Memory B cell (primary cell): Measurements from ENCODE around the gene TULP4.
"Not testable (repeated sequence)": the region's sequence is repeated elsewhere in the genome, so short reads cannot be mapped to it uniquely, and the experiment has no call there.

Source experiments
- ATAC-seq: fragments of 150-1000 bp; cut with Tn5 transposase; 2 replicates; pipeline ENCODE4 v1.10.0; 2021; ENCODE audit warnings: low read depth, mild to moderate bottlenecking, moderate library complexity
- DNase-seq, 2 donors: peaks; one replicate each; pipeline ENCODE4 v3.0.0; 2022; ENCODE audit warnings: low spot score in 2 of 2
- H3K27ac Mint-ChIP-seq: one replicate; pipeline ENCODE4 v1.8.0; 2022; ENCODE audit warnings: mild to moderate bottlenecking, moderate library complexity, mixed read lengths
- H3K27me3 Mint-ChIP-seq: one replicate; pipeline ENCODE4 v1.8.0; 2022; ENCODE audit warnings: mixed read lengths
- H3K36me3 Mint-ChIP-seq: one replicate; pipeline ENCODE4 v1.8.0; 2022; ENCODE audit warnings: mild to moderate bottlenecking, mixed read lengths
- H3K4me1 Mint-ChIP-seq: one replicate; pipeline ENCODE4 v1.8.0; 2022; ENCODE audit warnings: mixed read lengths
- H3K4me3 Mint-ChIP-seq: one replicate; pipeline ENCODE4 v1.8.0; 2022; ENCODE audit warnings: mild to moderate bottlenecking, moderate library complexity, mixed read lengths
- H3K9me3 Mint-ChIP-seq: one replicate; pipeline ENCODE4 v1.8.0; 2022; ENCODE audit warnings: mixed read lengths

The TULP4 gene

GRCh38 chr6:158348737-158349504 is 36.7 kb downstream of the TULP4 start:
- ATAC-seq, H3K9me3 Mint-ChIP-seq, H3K27ac Mint-ChIP-seq, H3K4me3 Mint-ChIP-seq, DNase-seq, H3K27me3 Mint-ChIP-seq, H3K4me1 Mint-ChIP-seq: not testable (repeated sequence)
- peaks cover 21% of the 10 kb centered on the region for H3K36me3 Mint-ChIP-seq

DNA sequence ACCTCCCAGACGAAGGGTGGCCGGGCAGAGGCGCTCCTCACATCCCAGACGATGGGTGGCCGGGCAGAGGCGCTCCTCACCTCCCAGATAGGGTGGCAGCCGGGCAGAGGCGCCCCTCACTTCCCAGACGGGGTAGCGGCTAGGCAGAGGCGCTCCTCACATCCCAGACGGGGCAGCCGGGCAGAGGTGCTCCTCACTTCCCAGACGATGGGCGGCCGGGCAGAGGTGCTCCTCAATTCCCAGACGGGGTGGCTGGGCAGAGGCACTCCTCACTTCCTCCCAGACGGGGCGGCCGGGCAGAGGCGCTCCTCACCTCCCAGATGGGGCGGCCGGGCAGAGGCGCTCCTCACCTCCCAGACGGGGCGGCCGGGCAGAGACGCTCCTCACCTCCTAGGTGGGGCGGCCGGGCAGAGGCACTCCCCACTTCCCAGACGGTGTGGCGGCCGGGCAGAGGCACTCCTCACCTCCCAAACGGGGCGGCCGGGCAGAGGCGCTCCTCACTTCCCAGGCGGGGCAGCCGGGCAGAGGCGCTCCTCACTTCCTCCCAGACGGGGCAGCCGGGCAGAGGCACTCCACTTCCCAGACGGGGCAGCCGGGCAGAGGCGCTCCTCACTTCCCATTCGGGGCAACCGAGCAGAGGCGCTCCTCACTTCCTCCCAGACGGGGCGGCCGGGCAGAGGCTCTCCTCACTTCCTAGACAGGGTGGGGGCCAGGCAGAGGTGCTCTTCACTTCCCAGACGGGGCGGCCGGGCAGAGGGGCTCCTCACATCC is 37.4 kb downstream of the TULP4 start:
- H3K4me3 Mint-ChIP-seq, H3K27ac Mint-ChIP-seq, DNase-seq, ATAC-seq, H3K27me3 Mint-ChIP-seq, H3K9me3 Mint-ChIP-seq, H3K4me1 Mint-ChIP-seq: not testable (repeated sequence)
- H3K36me3 Mint-ChIP-seq = peaks cover 18% of the 10 kb centered on the region

DNA sequence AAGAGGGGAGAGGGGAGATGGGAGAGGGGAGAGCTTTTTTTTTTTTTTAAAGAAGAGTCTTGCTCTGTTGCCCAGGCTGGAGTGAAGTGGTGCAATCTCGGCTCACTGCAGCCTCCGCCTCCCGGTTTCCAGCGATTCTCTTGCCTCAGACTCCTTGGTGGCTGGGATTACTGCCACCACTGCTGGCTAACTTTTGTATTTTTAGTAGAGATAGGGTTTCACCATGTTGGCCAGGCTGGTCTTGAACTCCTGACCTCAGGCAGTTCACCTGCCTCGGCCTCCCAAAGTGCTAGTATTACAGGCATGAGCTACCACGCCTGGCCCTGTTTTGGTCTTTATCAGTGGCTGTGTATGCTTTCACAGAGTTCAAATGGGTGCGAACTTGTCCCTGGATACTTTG is 38.5 kb downstream of the TULP4 start:
- ATAC-seq, H3K27ac Mint-ChIP-seq, H3K4me3 Mint-ChIP-seq, H3K9me3 Mint-ChIP-seq, H3K27me3 Mint-ChIP-seq, DNase-seq: not testable (repeated sequence)
- Mint-ChIP-seq H3K36me3 (peaks cover 15% of the 10 kb centered on the region), H3K4me1 (peaks cover 12% of the 10 kb centered on the region)

DNA sequence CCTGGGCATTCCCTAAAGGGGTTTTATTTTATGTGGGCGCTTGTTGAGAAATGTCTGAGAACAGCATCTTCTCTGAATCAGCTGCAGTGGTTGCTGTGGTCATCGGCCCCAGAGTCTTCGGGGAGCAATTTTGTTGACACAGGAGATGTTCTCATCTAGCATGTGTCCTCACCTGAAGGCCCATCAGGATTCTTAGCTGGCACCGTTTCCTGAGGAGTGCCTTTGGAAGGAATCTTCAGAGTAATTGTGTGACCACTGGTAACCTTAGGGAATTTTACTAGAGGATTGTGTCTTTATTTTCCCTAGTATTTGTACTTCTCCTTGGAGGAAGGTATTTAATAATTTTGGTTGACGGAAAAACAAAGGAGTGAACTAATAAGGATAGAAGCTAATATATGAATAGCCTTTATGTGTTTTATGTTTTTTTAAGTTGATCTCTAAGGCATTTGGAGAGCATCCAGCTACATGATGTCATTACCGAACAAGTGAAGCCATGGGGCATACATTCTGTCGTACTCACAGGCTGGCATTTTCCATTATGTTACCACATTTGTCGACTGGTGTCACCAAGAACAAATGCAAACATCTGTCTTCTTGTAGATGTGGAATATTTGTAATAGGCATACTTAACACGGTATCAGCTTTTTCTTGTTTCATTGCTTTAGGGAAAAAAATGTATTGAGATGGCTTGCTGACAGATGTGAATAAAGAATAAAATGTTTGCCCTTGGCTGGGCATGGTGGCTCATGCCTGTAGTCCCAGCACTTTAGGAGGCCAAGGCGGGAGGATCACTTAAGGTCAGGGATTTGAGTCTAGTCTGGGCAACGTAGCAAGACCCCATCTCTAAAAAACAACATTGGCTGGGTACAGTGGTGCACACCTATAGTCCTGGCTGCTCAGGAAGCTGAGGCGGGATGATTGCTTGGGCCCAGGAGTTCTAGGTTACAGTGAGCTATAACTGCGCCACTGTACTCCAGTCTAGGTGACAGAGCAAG is 41.9 kb downstream of the TULP4 start:
- H3K27ac Mint-ChIP-seq = no peak overlapping the region
- peaks cover 6% of the 10 kb centered on the region for H3K36me3 Mint-ChIP-seq
- no peak for ATAC-seq

GRCh38 chr6:158356586-158357546 is 44.6 kb downstream of the TULP4 start:
- Mint-ChIP-seq H3K4me3 (no peak overlapping the region), H3K27ac (peak overlapping the region; percentile 87), H3K4me1 (peaks cover 37% of the 10 kb centered on the region)

More for the DNA sequence above, 41.9 kb downstream of the TULP4 start:
- Mint-ChIP-seq H3K4me1 (peaks cover 29% of the 10 kb centered on the region), H3K27me3 (no peaks in the 10 kb centered on the region), H3K4me3 (no peak overlapping the region), H3K9me3 (no peaks in the 10 kb centered on the region)
- no peak for DNase-seq

DNA sequence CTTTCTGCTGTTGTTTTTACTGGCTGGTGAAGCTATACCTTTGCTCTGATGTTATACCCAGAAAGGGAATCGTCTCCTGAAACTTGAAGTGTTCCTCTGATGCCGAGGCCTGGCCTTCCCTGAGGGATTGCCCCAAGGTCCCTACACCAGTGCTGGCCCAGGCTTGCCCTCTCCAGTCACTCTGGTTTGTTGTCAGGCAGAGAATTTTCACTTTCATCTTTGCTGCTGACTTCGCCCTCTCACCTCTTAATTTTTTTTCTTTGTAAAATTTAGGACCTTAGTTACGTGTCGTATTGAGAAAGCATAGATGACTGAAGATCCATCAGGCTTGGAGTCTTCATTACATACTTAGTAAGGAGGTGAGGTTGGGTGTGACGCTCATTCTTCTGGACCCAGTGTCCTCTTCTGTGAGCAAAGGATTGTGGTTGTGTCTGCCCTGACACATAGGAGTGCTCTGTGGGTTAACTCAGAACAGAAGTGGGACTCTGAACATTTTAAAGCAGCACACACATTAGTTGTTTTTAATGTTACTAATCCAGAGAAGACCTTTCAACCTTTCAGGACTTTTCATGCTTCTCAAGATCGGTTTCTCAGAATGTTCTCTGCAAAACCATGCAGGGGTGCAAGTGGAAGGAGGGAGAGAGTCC is 45.4 kb downstream of the TULP4 start:
- peaks cover 39% of the 10 kb centered on the region for H3K4me1 Mint-ChIP-seq
- peaks cover 6% of the 10 kb centered on the region for H3K36me3 Mint-ChIP-seq
- no peaks in the 10 kb centered on the region for H3K9me3 Mint-ChIP-seq
- H3K4me3 Mint-ChIP-seq = no peak overlapping the region
- ATAC-seq (no peak), DNase-seq (no peak)
- no peaks in the 10 kb centered on the region for H3K27me3 Mint-ChIP-seq
- peak overlapping the region; percentile 87 for H3K27ac Mint-ChIP-seq

More at GRCh38 chr6:158356586-158357546, 44.6 kb downstream of the TULP4 start:
- Mint-ChIP-seq H3K9me3 (no peaks in the 10 kb centered on the region), H3K27me3 (no peaks in the 10 kb centered on the region), H3K36me3 (peaks cover 6% of the 10 kb centered on the region)
- no peak for ATAC-seq
- DNase-seq = no peak

- ATAC-seq (no peak), DNase-seq (no peak)
- Mint-ChIP-seq H3K4me3 (no peak overlapping the region), H3K27ac (no peak overlapping the region), H3K4me1 (peaks cover 39% of the 10 kb centered on the region), H3K27me3 (no peaks in the 10 kb centered on the region), H3K36me3 (peaks cover 6% of the 10 kb centered on the region), H3K9me3 (no peaks in the 10 kb centered on the region)
Observed at GRCh38 chr6:158358450-158359077, 46.3 kb downstream of the TULP4 start.

DNA sequence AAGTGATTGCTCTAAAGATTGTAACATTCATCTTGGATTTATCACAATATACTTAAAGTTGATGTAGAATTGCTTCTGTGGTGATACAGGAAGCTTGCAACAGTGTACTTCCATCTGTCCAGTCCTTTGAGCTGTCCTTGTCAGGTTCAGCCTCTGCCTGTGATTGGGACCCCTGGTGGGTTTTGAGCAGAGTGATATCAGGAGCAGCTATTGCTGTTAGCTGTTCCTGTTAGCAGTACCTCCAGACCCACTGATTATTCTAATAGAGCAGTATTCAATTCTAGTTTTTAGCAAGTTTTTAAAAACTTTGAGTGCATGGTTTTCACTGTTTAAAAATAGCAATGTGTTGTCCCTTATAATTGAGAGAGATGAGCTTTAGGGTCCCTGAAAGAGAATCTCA is 48.8 kb downstream of the TULP4 start:
- no peaks in the 10 kb centered on the region for H3K27me3 Mint-ChIP-seq
- no peak for DNase-seq
- no peaks in the 10 kb centered on the region for H3K9me3 Mint-ChIP-seq
- peak overlapping the region; percentile 18 for H3K27ac Mint-ChIP-seq
- ATAC-seq = no peak
- peaks cover 7% of the 10 kb centered on the region for H3K36me3 Mint-ChIP-seq
- H3K4me3 Mint-ChIP-seq = no peak overlapping the region
- peaks cover 30% of the 10 kb centered on the region for H3K4me1 Mint-ChIP-seq

GRCh38 chr6:158361961-158362669 is 49.9 kb downstream of the TULP4 start:
- Mint-ChIP-seq H3K4me1 (peaks cover 28% of the 10 kb centered on the region), H3K4me3 (no peak overlapping the region), H3K27ac (no peak overlapping the region), H3K9me3 (no peaks in the 10 kb centered on the region), H3K36me3 (peaks cover 7% of the 10 kb centered on the region), H3K27me3 (no peaks in the 10 kb centered on the region)
- ATAC-seq (no peak), DNase-seq (no peak)

DNA sequence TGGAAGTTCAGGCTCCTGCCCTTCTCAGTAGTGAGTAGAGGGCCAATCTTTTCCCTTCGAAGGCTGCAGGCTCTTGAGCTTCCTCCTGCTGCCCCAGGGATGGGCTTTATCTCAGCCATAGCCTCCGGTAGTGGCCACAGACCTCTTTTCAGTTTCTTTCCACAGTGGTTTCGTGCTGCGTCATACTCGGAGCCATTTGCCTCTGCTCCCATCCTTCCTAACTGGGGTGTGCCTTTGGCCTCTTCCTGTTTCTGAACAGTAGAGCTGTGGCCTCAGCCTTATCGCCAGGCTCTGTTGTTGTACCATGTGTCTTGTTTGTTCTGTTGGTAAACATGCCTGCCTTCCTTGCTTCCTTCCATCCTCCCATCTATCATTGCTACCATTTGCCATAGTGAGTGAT is 54.1 kb downstream of the TULP4 start:
- no peaks in the 10 kb centered on the region for H3K27me3 Mint-ChIP-seq

GRCh38 chr6:158367816-158368215 is 55.6 kb downstream of the TULP4 start:
- Mint-ChIP-seq H3K27ac (no peak overlapping the region), H3K27me3 (no peaks in the 10 kb centered on the region), H3K9me3 (no peaks in the 10 kb centered on the region), H3K4me3 (no peak overlapping the region), H3K4me1 (peaks cover 10% of the 10 kb centered on the region), H3K36me3 (peaks cover 10% of the 10 kb centered on the region)
- ATAC-seq (no peak), DNase-seq (no peak)

More for the DNA sequence above, 54.1 kb downstream of the TULP4 start:
- no peaks in the 10 kb centered on the region for H3K9me3 Mint-ChIP-seq
- H3K4me3 Mint-ChIP-seq = no peak overlapping the region
- no peak overlapping the region for H3K27ac Mint-ChIP-seq
- ATAC-seq (no peak), DNase-seq (no peak)
- peaks cover 5% of the 10 kb centered on the region for H3K36me3 Mint-ChIP-seq
- peaks cover 13% of the 10 kb centered on the region for H3K4me1 Mint-ChIP-seq

GRCh38 chr6:158369241-158369640 is 57.0 kb downstream of the TULP4 start:
- Mint-ChIP-seq H3K36me3 (peaks cover 13% of the 10 kb centered on the region), H3K27ac (no peak overlapping the region), H3K4me3 (no peak overlapping the region), H3K4me1 (peaks cover 12% of the 10 kb centered on the region), H3K27me3 (no peaks in the 10 kb centered on the region), H3K9me3 (no peaks in the 10 kb centered on the region)
- DNase-seq = no peak
- ATAC-seq = no peak
